RWPE2 (cell line): Measurements from ENCODE around the gene MPZL3.

Source experiments
- ATAC-seq: fragments of 200-7000 bp; cut with Tn5 transposase; 3 replicates; pipeline ENCODE4 v1.9.1; 2021; ENCODE audit warnings: low read depth
- DNase-seq: peaks from one replicate; pipeline ENCODE4 v3.0.0-alpha.2; 2020; ENCODE audit warnings: low spot score
- H3K27ac ChIP-seq: fragments of 450-650 bp; 2 replicates; pipeline ENCODE4 v1.5.1; 2017; ENCODE audit warnings: mild to moderate bottlenecking; ENCODE audit not compliant: poor library complexity, severe bottlenecking
- H3K27me3 ChIP-seq: fragments of 250-450 bp; sonication (Bioruptor Pico); 2 replicates; pipeline ENCODE4 v1.5.1; 2021; ENCODE audit warnings: mild to moderate bottlenecking, moderate library complexity; ENCODE audit not compliant: insufficient read depth, poor library complexity, severe bottlenecking
- H3K36me3 ChIP-seq: fragments of 250-450 bp; sonication (Bioruptor Pico); 2 replicates; pipeline ENCODE4 v1.5.1; 2020; ENCODE audit warnings: low read depth, mild to moderate bottlenecking, moderate library complexity
- H3K4me1 ChIP-seq: fragments of 250-450 bp; sonication (Bioruptor Pico); 2 replicates; pipeline ENCODE4 v1.5.1; 2021; ENCODE audit warnings: mild to moderate bottlenecking, moderate library complexity; ENCODE audit not compliant: insufficient read depth, poor library complexity, severe bottlenecking
- H3K4me3 ChIP-seq: fragments of 250-450 bp; sonication (Bioruptor Pico); 2 replicates; pipeline ENCODE4 v1.5.1; 2021; ENCODE audit warnings: mild to moderate bottlenecking, moderate library complexity; ENCODE audit not compliant: severe bottlenecking
- H3K9me3 ChIP-seq: fragments of 250-450 bp; sonication (Bioruptor Pico); 2 replicates; pipeline ENCODE4 v1.5.1; 2021; ENCODE audit warnings: mild to moderate bottlenecking, moderate library complexity; ENCODE audit not compliant: severe bottlenecking
- TF ChIP-seq, protein P1 (sequence below): fragments of 450-650 bp; IDR thresholded peaks from one replicate; pipeline ENCODE4 v1.5.1; 2017; ENCODE audit warnings: mild to moderate bottlenecking, moderate library complexity; ENCODE audit not compliant: poor library complexity, severe bottlenecking

The MPZL3 gene

DNA sequence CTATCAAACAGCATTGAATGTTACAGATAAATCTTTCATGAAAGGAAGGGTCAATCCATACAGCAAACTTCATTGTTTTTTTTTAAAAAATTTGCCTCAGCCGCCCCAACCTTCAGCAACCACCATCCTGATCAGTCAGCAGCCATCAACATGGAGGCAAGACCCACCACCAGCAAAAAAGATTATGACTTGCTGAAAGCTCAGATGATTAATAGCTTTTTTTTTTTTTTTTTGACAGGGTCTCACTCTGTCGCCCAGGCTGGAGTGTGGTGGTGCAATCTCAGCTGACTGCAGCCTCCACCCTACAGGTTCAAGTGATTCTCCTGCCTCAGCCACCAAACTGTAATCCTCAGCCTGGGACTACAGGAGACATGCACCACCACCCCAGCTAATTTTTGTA is 34.4 kb upstream of the MPZL3 start:
- ATAC-seq (peak; percentile 22; the same call in 1 of the 3 replicates), DNase-seq (no peak)
- Histone ChIP-seq H3K4me1 (peaks cover 23% of the 10 kb centered on the region), H3K9me3 (no peaks in the 10 kb centered on the region), H3K4me3 (no peak overlapping the region), H3K36me3 (no peaks in the 10 kb centered on the region), H3K27ac (peak overlapping the region; percentile 32), H3K27me3 (no peaks in the 10 kb centered on the region)
- TF ChIP-seq, protein P1, sequence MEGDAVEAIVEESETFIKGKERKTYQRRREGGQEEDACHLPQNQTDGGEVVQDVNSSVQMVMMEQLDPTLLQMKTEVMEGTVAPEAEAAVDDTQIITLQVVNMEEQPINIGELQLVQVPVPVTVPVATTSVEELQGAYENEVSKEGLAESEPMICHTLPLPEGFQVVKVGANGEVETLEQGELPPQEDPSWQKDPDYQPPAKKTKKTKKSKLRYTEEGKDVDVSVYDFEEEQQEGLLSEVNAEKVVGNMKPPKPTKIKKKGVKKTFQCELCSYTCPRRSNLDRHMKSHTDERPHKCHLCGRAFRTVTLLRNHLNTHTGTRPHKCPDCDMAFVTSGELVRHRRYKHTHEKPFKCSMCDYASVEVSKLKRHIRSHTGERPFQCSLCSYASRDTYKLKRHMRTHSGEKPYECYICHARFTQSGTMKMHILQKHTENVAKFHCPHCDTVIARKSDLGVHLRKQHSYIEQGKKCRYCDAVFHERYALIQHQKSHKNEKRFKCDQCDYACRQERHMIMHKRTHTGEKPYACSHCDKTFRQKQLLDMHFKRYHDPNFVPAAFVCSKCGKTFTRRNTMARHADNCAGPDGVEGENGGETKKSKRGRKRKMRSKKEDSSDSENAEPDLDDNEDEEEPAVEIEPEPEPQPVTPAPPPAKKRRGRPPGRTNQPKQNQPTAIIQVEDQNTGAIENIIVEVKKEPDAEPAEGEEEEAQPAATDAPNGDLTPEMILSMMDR, result no peak

DNA sequence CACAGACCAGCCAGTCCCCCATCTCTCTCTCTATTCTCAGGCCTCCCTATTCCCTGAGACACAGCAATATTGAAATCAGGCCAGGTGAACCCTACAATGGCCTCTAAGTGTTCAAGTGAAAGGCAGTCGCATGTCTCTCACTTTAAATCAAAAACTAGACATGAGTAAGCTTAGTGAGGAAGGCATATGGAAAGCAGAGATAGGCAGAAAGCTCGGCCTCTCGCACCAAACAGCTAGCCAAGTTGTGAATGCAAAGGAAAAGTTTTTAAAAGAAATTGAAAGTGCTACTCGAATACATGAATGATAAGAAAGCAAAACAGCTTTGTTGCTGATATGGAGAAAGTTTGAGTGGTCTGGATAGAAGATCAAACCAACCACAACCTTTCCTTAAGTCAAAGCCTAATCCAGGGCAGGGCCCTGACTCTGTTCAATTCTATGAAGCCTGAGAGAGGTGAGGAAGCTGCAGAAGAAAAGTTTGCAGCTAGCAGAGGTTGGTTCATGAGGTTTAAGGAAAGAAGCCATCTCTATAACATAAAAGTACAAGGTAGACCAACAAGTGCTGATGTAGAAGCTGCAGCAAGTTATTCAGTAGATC is 31.7 kb upstream of the MPZL3 start:
- H3K4me1 ChIP-seq, result peaks cover 17% of the 10 kb centered on the region
- ATAC-seq, result no peak
- H3K9me3 ChIP-seq, result no peaks in the 10 kb centered on the region
- no peak overlapping the region for H3K4me3 ChIP-seq
- H3K36me3 ChIP-seq, result no peaks in the 10 kb centered on the region
- no peaks in the 10 kb centered on the region for H3K27me3 ChIP-seq
- no peak for DNase-seq
- TF ChIP-seq, protein P1, result no peak
- H3K27ac ChIP-seq, result no peak overlapping the region

DNA sequence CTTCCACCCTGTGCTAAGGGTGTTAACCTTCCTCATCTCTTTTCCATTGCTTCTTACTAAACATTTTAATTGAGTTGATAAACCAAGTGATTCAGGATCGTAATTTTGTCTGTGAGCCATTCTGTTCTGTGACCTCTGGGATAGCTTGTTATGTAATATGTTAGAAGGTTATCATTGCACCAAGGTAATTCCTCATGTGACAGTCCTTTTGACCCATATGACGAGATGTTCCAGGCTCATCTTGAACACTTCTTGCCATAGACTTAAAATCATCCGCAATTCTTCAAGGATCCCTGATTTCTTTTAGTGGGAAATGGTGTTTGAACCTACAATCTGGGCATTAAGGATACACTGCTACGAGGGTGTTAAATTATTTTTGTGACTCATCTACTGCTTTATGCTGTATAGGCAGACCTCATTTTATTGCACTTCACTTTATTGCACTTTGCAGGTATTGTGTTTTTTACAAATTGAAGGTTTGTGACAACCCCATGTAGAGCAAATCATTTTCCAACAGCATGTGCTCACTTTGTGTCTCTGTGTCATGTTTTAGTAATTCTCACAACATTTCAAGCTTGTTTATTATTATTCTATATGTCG is 31.0 kb upstream of the MPZL3 start:
- no peak for ATAC-seq
- TF ChIP-seq, protein P1, result no peak
- no peak overlapping the region for H3K4me3 ChIP-seq
- peaks cover 17% of the 10 kb centered on the region for H3K4me1 ChIP-seq
- no peaks in the 10 kb centered on the region for H3K27me3 ChIP-seq
- DNase-seq, result no peak
- H3K27ac ChIP-seq, result no peak overlapping the region
- no peaks in the 10 kb centered on the region for H3K36me3 ChIP-seq
- H3K9me3 ChIP-seq, result no peaks in the 10 kb centered on the region

DNA sequence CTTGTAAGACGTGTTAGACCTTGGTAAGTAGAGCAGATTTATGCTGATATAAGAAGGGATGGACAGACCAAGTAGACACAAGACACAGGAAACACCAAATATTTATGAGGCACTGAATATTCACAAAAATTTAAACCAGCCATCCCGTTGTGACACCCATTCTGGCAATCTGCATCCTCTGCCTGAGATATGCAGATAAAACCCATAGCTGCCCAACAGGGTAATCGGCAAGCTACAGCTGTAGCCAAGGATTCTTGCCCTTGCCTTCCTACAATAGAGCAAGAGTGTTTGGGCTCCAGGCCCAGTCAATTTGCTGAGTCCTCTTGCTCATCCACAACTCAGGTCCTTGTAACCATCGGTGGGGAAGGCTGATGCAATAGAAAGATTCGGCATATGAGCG is 30.4 kb upstream of the MPZL3 start:
- H3K36me3 ChIP-seq, result no peaks in the 10 kb centered on the region
- TF ChIP-seq, protein P1, result no peak
- no peak overlapping the region for H3K4me3 ChIP-seq
- H3K4me1 ChIP-seq, result peaks cover 20% of the 10 kb centered on the region
- DNase-seq, result no peak
- ATAC-seq, result no peak
- no peaks in the 10 kb centered on the region for H3K27me3 ChIP-seq
- no peaks in the 10 kb centered on the region for H3K9me3 ChIP-seq
- no peak overlapping the region for H3K27ac ChIP-seq

DNA sequence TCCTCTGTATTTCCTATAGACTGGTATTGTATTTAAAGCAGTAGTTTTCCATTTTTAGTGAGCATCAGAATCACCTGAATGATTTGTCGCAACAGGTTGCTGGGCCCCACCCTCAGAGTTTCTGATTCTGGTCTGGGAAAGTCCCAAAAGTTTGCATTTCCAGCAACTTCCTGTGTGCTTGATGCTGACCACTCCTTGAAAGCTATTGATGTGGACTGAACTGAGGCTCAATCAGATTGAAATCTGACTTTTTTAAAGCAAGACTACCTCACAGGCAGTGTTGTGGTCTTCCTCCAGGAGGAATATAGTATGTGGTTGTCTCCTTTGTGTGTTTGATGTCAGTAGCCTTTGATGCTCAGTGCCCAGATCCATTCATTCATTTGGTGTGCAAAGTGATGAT is 29.1 kb upstream of the MPZL3 start:
- Histone ChIP-seq H3K9me3 (no peaks in the 10 kb centered on the region), H3K27ac (no peak overlapping the region), H3K4me3 (no peak overlapping the region), H3K27me3 (no peaks in the 10 kb centered on the region), H3K36me3 (no peaks in the 10 kb centered on the region), H3K4me1 (peaks cover 20% of the 10 kb centered on the region)
- TF ChIP-seq, protein P1, result no peak
- DNase-seq (no peak), ATAC-seq (no peak)
